A204.1 (cell line): ENCODE measurements around the gene STAT3.
"Not testable (repeated sequence)": the region's sequence is repeated elsewhere in the genome, so short reads cannot be mapped to it uniquely, and the experiment has no call there.

Experiments
- FAIRE-seq: peaks from 2 replicates; lab custom pipeline; 2012; peaks lifted over from hg19 to GRCh38; lab: Jason Lieb, UNC

The STAT3 gene

DNA sequence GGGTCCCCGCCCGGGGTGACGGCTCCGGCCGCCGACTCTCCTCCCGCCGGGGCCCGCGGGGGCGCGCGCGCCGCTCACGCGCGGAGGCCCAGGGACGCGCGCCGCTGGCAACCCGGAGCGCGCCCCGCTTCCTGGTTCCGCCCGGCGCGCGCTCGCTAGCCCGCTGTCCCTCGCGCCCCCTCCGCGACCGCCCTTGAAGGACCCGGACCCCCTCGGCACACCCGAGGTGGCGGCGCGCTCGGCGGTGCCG is 112.0 kb downstream of the STAT3 start, which contains the start of gene STAT5B:
Gene STAT5B (minus strand): TSS at position 33 of the 250 bp plus-strand sequence. CDS start 44,264 bp downstream, outside the sequence.
- no peak for FAIRE-seq

DNA sequence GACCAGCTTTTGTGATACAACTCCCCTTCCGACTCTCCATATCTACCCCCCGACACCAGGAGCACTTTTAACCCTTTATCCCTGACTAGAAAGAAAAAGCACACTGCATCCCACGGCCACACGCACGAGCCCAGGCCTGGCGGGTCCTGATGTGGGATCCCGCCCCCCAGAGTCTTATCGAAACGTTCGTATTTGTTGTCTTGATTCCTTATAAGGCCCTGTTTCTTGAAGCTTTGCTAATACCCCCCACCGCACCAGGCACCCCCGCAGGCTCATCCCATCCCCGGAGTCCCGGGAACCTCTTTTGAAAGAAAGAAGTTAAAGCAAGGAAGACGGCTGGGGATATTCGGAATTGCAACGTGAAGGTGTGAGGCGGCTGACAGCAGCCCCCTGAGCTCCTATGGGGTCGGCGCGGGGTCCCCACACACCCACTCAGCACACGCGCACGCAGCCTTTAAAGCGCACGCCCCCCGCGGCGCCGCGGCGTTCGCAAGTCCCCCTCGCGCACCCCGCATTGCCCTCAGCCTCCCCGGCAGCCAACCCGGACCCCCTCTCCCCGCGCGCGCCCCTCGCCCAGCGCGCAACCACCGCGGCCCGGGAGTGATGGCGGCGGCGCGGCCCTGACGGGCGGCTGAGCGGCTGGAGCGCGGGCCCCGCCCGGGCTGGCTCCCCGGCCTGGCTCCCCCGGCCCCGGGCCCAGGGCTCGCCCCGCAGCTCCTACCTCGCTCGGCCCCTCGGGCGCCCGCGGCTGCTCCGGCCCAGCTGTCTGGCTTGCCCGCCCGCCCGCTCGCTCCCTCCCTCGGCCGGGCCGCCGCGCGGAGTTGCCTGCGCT is 112.5 kb downstream of the STAT3 start:
- FAIRE-seq, result no peak

DNA sequence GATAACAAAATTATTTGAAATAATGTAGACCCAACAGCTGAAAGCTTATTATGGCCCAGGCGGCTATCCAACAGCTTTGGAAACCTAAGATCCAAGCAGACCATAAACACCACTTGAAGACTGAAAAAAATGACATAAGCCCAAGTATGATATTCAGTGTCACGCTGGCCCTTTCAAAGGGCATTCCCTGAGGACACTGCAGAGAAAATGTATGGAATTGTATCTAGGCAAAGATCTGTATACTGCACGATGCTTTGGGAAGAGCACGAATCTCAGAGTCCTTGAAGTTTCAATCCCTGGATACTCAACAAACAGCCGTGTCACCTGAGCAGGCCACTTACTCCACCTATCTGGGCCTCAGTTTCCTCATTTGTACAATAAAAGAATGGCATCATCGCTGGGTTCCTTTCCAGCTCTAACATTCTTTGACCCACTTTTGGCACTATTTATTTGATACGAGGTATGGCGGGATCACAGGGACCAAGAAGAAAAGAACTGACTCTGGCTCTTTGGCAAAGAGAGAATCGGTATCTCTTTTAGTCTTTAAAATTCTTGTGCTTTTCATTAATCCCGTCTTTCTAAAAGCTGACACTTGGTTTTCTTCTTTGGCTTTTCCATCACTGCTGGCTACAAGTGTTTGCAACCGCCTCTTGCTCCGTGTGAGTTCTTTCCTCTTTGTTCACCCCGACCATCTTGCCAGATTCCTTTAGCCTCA is 113.3 kb downstream of the STAT3 start:
- FAIRE-seq, result no peak

DNA sequence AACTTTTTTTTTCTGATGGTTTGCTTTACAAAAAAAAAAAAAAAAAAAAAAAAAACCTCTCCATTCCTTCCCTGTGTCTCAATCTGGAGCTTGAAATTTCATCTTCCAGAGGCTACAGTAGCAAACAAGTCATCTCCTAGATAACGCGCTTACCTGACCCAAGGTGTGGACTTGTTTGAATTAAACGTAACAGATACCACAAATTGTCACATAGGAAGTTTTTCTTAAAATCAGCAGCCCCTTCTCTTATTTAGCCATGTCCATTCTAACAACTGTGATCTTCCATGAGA is 114.0 kb downstream of the STAT3 start:
- FAIRE-seq, result no peak

DNA sequence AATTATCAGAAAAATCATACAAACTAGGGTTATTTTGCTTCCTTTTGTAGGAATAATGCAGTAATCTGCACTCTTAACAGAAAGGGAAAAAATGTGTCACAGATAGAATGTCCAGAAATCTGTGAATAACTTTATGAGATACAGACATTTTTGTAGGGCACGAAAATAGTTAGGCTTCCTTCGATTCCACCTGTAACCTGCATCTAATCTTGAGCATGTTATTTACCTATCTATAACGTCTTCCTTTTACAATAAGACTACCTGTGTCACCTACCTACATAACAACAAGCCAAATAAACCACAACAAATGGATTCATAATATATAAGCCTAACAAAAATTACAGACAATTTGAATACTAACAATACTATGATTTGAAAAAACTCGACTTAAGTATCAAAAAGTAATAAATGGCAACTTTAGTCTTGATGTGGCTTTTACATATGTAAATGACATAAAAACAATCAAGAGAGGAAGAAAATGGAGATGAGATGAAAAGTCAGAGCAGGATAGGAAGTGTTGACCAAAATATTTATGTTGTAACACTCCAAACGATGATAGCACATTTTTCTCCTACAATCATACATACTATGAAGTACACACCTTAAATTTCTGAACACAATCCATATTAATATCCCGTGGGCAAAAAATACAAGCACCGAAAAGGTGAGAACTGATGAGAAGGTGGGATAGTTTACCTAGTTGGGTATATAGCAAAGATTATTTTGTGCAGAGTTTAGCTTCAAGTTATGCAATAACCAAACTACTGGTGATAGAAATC is 114.6 kb downstream of the STAT3 start:
- FAIRE-seq, result no peak

DNA sequence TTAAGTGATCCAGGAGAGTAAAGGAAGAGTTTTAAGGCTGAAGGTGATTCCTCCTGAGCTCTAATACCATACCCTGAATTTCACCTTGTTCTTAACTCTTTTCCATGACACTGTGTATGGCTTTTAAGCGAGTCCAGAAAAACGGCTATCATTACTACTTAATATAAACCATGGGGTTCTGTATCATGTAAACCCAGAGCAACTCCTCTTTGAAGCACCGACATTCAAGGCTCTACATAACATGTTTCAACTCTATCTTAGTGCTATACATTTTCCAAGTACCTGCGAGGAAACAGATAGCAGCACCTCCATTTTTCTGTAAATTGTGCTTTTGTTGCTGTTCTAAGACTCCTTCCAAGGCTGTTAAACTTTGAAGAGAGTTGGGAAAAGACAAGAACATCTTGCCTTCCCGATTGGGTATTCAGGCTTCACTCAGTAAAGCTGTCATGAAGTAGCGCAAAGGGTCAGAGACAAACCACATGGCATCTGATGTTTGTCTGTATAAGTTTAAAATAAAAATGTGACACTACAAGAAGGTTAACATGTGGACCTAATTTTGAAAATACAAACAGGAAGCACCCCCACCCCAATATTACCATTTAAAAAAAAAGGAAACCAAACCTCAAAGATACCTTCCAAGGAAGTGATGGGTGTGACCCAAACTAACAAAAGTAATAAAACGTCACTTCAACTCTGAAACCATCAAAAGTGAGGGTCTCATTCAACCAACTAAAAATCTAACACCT is 115.9 kb downstream of the STAT3 start:
- FAIRE-seq, result no peak

DNA sequence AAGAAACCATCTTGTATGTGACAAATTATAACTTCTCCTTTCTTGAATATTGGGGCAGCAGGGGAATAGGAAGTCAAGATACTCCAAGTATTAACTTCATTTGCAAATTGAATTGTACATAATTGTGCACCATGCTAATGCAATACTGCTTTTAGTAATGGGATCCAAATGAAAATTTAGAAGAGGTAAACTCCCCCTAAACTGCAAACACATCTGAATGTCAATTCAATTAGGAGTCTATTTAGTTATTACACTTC is 116.5 kb downstream of the STAT3 start:
- FAIRE-seq, result no peak

DNA sequence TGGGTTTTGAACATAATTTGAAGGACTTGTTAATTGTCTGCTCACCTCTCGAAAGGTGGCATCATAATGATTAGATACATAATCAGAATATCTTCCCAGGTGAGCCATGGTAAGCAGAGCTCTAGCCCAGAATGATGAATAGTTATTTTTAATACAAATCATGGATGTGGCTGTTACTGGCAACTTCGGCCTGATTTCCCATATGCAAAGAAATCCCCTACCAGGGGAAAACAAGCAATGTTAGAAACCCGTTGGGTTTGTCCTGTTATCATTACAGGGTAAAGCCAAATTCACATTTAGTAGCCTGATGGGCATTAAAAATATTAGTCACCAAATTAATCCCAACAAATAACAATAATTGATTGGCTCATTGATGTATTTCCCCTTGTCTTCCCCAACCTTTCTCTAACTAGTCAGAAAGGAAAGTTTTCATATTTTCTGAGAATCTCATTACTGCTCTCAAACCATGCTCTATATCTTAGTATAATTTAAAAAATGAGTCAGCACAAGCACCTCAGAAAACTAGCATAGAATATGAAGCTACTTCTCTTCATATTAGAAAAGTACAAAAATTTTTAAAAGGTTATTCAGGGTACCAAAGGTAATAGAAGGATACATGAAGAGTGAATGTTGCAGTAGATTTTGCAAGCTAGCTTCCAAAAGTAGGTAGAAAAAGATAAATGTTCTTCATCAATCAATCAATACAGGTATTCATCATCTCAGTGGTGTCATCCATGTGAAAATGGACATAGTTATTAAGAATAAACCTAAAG is 117.0 kb downstream of the STAT3 start:
- no peak for FAIRE-seq

DNA sequence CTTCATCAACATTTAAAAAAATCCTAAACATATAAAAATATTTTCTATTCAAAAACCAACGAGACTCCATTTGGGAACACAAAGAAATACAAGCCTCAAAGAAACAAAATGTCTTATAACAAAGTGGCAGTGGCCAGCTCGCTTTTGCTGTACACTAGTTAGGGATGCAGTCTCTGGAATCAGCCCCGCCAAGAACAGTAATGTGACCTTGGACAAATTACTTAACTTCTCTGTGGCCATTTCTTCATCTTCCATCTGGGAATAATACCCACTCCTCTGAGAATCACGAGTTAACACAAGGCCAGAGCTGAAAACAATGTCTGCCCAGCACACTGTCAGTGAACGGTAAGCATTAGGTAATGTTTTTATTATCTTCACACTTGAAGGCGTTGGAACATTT is 117.6 kb downstream of the STAT3 start:
- FAIRE-seq, result no peak

DNA sequence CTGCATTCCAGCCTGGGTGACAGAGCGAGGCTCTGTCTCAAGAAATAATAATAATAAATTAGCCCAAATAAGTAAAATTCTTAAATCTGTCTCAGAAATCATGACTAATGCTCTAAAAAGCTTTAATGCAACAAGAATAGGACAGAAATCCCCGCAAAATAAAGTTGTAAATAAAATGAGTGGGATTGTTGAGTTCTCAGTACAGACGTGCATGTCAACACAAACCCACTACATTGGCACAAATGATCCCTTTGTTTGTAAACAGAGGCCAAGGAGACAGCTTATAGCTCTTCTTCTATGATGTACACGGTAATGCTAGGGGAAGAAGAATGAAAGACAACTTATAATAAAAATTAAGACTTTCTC is 118.1 kb downstream of the STAT3 start:
- no peak for FAIRE-seq

DNA sequence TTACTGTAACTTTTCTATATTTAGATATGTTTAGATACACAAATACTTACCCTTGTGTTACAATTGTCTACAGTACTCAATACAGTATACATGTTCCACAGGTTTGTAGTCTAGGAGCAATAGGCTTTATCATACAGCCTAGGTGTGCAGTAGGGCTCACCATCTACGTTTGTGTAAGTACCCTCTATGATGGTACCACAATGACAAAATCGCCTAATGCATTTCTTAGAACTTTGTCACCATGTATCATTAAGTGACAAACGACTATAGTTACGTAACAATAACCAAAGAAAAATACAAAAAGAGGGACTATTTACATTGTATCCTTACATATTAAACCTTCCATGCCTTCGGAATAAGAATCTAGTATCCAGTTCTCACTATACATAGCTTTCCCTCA is 120.0 kb downstream of the STAT3 start:
- no peak for FAIRE-seq

DNA sequence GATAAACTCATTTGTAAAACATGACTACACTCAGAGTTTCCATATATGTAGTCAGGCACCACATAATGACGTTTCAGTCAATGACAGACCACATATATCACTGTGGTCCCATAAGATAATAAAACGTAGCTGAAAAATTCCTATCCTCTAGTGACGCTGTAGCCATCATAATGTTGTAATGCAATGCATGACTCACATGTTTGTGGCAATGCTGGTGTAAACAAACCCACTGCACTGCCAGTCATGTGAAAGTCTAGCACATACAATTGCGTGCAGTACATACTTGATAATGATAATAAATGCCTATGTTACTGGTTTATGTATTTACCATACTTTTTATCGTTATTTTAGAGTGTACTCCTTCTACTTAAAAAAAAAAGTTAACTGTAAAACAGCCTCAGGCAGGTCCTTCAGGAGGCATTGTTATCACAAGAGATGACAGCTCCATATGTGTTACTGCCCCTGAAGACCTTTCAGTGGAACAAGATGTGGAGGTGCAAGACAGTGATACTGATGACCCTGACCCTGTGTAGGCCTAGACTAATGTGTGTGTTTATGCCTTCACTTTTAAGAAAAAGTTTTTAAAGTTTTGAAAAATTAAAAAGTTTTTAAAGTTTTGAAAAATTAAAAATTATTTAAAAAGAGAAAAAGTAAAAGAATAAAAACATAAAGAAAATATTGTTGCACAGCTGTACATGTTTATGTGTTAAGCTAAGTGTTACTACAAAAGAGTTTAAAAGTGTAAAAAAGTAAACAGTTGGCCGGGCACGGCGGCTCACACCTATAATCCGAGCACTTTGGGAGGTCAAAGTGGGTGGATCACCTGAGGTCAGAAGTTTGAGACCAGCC is 121.1 kb downstream of the STAT3 start:
- FAIRE-seq, result peak; percentile 46

DNA sequence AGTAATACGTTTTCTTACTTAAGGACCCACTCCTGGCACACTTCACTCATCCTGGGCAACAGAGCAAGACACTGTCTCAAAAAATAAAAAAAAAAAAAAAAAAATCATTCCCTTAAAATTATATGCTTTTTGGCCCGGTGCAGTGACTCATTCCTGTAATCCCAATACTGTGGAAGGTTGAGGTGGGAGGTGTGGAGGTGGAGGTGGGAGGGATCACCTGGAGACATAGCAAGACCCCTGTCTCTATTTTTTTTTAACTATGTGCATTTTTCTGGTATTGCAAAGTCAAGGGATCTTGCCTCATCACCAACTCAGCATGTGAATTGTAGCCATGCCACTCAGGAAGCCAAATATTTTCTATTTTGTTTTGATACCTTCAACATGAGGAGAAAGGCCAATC is 121.8 kb downstream of the STAT3 start:
- FAIRE-seq, result no peak

DNA sequence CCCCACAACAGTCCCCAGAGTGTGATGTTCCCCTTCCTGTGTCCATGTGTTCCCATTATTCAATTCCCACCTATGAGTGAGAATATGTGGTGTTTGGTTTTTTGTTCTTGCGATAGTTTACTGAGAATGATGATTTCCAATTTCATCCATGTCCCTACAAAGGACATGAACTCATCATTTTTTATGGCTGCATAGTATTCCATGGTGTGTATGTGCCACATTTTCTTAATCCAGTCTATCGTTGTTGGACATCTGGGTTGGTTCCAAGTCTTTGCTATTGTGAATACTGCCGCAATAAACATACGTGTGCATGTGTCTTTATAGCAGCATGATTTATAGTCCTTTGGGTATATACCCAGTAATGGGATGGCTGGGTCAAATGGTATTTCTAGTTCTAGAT is 123.9 kb downstream of the STAT3 start:
- FAIRE-seq, result not testable (repeated sequence)
